Activated naive CD4-positive, alpha-beta T cell treated with Interleukin-2 at 50 U/mL for 16 hours (primary cell): ENCODE data around the gene SF3A2.
"Not testable (repeated sequence)": the region's sequence is repeated elsewhere in the genome, so short reads cannot be mapped to it uniquely, and the experiment has no call there.

Source experiments
- DNase-seq: peaks from one replicate; pipeline ENCODE4 v3.0.0-alpha.2; 2020

The SF3A2 gene

GRCh38 chr19:2236314-2237050, at the start of gene SF3A2, which contains the start of gene PLEKHJ1:
SF3A2 (plus strand) TSS chr19:2236824; CDS start chr19:2243419, 6,595 bp downstream.
PLEKHJ1 (minus strand) TSS chr19:2236329; CDS start chr19:2236248, 81 bp downstream.
- peak; percentile 98 for DNase-seq

DNA sequence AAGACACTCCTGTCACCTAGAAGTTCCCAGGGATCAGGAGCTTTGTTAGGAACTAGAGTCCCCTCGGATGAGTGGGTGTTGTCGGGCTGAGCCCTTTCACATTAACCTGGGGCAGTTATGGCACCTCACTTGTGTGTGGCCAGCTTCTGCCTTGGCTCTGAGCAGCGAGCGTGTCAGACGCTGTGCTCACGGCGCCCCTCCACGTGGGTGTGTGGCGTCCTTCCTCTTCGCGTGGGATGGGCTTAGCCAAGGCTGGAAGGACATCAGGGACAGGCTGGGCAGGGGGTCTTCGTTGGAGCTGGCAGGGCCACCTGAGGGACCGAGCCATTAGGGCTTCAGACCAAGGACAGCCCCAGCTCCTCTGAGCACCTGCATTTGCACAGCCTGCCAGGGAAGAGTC, 49.5 kb upstream of the SF3A2 start:
- DNase-seq: no peak

GRCh38 chr19:2188708-2189385, 47.8 kb upstream of the SF3A2 start:
- DNase-seq: peak; percentile 25

DNA sequence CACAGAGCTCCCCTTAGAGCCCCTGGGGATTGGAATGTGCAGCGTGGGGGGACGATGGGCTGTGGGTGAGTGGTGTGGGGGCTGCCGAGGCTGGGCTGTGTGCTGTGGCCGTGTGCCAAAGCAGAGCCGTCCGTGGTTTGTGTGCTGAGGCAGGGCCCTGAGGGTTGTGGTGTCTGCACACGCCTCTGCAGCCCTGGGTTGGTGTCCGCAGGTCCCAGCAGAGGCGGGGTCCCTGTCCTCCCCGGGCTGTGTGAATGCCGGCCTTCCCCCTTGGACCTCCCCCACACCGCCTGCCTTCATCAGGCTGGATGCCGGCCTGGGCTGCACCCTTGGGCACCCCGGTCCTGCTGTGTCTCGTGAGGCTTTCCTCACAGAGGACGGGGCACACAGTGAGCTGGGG, 46.7 kb upstream of the SF3A2 start:
- no peak for DNase-seq

GRCh38 chr19:2190848-2191455, 45.7 kb upstream of the SF3A2 start:
- DNase-seq: no peak

- no peak for DNase-seq
These were observed 44.9 kb upstream of the SF3A2 start for GRCh38 chr19:2191456-2192310.

DNA sequence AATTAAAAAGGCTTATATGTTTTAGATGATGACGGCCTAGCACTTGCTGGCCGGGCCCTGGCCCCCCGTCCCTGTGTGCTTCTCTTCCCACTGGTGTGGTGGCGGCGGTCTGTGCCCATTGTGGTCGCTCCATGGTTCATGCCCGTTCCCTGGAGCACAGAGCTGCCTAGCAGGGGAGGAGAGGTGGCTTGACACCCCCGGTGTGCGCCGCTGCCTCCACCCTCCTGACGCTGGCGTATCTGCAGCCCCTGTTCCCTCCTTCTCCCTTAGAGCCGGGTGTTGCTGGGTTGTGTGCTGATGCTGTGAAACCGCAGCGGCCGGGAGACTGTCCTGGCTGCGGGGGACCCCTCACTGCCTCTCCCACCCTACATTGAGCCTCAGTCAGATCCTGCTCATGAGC, 43.8 kb upstream of the SF3A2 start:
- DNase-seq: no peak

DNA sequence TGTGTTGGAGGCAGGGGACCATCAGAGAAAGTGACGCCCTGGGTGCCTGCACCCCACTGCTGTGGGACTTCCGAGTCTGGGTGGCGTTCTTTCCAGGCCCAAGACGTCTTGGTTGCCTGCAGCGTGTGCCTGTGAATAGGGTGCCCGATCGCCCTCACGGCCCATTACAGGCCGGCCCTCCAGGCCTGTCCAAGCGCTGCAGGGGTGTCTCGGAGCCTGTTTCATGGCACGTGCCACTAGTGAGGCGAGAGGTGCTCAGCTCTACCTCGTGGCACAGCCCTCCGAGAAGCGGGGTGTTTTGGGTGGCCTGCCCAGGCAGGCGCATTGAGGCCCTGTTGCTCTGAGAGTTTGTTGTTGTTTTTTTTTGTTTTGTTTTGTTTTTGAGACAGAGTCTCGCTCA, 42.8 kb upstream of the SF3A2 start:
- no peak for DNase-seq

- DNase-seq: no peak
These were observed 42.0 kb upstream of the SF3A2 start for GRCh38 chr19:2194513-2195078.

- no peak for DNase-seq
These were observed 41.3 kb upstream of the SF3A2 start for GRCh38 chr19:2195361-2195760.

DNA sequence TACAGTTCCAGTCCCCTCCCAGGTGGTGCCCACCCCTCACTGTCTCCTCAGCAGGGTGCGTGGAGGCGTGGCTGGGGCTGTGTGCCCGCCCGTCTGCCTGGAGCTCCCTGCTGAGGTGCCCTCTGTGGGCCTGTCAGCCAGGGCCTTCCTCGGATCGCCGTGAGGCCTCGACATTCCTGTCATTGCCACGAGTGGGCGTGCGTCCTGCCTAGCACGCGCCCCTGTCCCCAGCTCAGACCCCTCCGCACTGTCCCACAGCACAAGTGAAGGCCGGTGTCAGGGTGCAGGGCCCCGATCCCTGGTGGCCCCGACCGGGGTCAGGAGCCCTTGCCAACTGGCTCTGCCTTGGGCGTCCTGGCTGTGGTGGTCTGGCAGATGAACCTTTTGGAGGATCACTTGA, 40.7 kb upstream of the SF3A2 start:
- DNase-seq: no peak

DNA sequence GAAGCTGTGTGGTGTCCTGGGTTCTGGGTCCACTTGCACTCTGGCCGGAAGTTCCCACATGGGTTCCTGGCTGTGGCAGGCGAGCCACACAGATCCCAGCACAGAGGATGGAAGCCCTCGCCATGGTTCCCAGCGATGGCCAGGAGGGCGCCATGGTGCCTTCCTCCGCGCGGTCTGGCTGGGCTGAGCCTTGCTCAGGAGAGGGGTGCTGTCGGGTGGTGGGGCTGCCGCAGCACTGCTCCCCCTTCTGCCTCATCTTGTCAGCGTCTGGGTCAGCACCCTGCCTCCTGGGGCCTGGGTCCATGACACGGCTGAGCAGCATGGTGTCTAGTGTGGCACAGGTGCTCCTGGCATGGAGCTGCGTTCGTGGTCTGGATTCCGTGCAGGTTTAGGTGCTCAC, 39.4 kb upstream of the SF3A2 start:
- DNase-seq: no peak

DNA sequence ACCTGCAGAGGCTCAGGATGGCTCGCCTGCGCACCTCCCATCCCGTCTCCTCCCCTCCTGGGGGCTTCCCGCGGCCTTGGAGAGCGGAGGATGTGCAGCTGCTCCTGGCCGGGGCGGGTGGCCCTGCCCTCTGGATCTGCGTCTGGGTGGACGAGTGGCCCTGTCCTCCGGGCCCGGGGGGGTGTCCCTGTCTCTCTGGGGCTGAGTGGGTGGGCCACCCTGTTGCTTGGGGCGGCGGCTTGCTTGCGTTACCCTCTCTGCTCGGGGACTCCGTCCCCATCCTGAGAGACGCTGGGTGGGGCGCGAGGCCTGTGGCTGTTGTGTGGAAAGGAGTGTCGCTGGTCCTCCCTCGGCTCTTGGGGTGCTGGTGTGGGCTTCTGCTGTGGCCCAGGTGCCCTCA, 38.3 kb upstream of the SF3A2 start:
- DNase-seq: no peak

DNA sequence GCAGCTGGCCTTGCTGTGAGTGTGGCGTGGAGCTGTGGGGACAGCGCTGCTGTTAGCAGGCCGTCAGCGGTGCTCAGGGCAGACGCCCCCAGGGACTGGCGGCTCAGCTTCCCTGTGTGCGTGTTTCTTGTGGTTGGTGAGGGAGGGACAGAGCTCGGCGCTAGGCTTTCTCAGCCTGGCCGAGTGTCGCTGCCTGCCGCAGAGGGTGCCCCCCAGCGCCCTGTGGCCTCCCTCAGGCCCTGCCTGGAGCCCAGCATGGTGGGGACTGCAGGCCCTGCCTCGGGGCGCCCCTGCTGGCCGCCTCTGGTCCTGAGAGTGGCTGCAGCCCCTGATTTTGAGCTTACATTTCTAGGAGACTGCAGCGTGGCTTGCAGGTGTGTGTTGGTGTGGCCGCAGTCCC, 37.4 kb upstream of the SF3A2 start:
- no peak for DNase-seq

DNA sequence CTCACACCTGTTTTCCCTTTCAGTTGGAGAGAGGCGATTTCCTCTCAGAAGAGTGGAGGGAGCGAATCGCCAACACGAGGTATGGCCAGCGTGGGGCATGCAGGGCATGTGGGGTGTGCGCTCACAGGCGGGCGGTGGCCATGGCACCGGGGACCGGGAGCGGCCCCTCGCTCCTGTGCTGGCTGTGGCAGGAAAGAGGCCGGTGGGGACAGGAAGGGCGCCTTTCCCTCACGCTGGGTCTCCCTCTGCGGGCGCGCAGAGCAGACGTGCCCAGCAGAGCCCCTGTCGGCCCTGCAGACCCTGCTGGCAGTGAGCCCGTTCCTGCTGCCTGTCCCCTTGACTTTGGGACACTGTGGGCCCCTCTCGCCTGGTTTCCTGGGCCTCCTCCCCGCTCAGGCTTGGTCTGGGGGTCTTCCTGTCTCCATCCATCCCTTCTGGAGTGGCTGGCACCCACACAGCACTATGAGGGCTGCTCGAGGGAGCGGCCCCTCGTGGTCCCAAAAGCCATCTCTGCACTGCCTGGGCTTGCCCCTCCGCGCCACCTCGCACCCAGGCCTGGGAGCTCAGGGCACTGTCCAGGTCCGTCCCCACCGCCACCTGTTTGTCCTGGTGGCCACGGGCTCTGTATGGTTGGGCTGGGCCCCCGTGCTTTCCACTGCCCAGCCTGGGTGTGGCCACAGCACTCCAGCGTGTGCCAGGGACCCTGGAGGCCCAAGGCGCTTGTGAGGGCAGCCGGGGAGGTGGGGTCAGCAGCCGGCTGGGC, 36.6 kb upstream of the SF3A2 start:
- DNase-seq: no peak

DNA sequence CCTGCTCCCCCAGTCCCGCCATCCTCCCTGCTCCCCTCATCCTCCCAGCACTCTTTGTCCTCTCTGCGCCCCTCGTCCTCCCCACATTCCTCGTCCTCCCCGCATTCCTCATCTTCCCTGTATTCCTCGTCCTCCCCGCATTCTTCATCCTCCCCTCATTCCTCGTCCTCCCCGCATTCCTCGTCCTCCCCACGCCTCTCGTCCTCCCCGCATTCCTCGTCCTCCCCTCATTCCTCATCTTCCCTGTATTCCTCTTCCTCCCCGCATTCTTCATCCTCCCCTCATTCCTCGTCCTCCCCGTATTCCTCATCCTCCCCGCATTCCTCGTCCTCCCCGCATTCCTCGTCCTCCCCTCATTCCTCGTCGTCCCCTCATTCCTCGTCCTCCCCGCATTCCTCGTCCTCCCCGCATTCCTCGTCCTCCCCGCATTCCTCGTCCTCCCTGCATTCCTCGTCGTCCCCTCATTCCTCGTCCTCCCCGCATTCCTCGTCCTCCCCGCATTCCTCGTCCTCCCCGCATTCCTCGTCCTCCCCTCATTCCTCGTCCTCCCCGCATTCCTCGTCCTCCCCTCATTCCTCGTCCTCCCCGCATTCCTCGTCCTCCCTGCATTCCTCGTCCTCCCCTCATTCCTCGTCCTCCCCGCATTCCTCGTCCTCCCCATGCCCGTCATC, 35.9 kb upstream of the SF3A2 start:
- DNase-seq: not testable (repeated sequence)

DNA sequence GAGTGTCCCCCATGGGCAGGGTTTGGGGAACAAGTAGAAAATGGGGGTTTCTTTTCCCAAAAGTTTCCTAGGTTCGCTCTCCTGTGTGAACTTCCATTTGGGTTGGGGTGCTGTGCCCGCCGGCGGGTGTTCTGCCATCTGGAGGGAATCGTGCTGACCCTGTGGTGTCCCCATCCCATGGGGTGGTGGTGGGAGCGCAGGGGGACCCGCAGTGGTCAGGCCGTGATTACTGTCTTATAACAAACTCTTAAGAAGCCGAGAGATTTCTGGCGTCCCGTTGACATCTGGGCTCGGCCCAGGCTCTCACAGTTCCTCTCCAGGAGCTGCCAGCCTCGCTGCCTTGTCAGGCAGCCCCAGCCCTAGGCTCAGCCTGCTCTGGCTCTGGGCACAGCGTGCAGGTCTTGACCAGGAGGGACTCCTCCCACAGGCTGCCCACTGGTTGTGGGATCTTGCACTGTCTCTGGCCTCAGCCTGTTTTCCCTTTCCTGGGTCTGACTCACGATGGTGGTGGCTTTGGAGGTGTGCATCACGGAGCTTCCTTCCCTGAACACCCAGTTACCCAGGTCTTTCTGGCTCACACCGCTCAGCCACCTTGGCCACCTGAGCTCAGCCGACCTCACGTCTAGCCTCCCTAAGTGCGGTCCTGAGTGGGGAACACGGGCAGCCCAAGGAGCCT, 35.0 kb upstream of the SF3A2 start:
- DNase-seq: no peak

- no peak for DNase-seq
These were observed 34.3 kb upstream of the SF3A2 start for GRCh38 chr19:2202366-2202765.

DNA sequence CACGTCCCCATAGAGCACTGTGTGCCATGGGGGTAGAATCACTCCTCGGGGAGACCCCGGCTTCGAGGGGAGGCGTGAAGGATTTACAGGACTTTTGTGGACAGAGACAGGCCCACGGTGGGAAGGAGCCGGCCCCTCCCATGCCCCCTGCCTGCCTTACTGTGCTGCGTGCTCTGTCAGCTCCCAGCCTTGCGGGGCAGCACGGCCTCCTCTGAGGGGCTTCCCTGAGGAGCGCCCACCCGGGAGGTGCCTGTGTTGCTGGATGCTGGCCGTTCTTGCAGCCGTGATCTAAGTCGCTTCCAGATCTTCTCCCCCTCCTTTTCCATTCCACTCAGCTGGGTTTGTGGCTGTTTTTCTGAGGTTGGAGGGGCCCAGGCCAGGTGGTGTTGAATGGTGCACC, 29.6 kb upstream of the SF3A2 start:
- DNase-seq: no peak

GRCh38 chr19:2207991-2208860, 28.4 kb upstream of the SF3A2 start:
- DNase-seq: peak; percentile 17
